Right renal cortex interstitium (tissue), 3 donors: ENCODE data around the gene B3GALNT2. TPM values are rescaled to one million over a fixed set of nuclear protein-coding genes. Genes with fewer than 3 reads are reported as not detected.
A peak's percentile ranks its signal among the peaks of the same experiment; 100 is the strongest.

Experiments
- DNase-seq, 3 donors: peaks; one replicate each; pipeline ENCODE4 v3.0.0-alpha.2; 2013; ENCODE audit warnings: low read depth in 3 of 3, low spot score in 2 of 3
- polyA plus RNA-seq, 3 donors: library from polyadenylated mRNA; unstranded; fragments of 120-200 nt; gene quantifications; one replicate each; pipeline ENCODE4 v1.2.1, GENCODE V29; 2013; ENCODE audit not compliant: insufficient read length in 3 of 3

Gene B3GALNT2
- polyA plus RNA-seq, 3 donors: 23.0 to 26.1 (median 24.1) TPM

- peak in 1 of 3 donors; percentile 33 for DNase-seq
Observed at GRCh38 chr1:235415008-235415904, 89.0 kb downstream of the B3GALNT2 start.

- no peak for DNase-seq
Observed at GRCh38 chr1:235411489-235412486, 92.5 kb downstream of the B3GALNT2 start.

- DNase-seq: no peak
Observed at GRCh38 chr1:235410467-235410866, 93.8 kb downstream of the B3GALNT2 start.

- DNase-seq: no peak
Observed at GRCh38 chr1:235409042-235409820, 95.0 kb downstream of the B3GALNT2 start.

DNA sequence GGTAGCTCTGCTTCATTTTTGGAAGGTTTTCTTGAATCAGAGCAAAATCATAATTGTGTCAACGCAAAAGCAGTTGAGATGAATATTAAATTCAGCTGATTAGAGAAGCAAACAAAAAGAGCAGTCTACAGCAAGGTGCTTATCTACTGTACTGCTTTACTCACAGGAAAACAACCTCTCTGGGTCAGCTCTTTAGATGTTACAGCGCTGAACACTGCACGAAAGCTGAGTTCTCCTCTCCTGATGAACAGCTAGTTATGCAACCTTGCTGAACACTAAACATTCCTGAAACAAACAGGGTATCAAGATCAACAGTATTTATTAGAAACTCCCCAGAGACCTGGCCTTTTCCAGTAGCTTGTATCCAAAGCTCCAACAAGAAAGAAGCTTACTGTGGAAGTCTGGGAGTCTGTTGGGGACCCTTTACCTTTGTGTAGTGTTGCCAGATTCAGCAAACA lies 95.7 kb downstream of the B3GALNT2 start:
- no peak for DNase-seq

DNA sequence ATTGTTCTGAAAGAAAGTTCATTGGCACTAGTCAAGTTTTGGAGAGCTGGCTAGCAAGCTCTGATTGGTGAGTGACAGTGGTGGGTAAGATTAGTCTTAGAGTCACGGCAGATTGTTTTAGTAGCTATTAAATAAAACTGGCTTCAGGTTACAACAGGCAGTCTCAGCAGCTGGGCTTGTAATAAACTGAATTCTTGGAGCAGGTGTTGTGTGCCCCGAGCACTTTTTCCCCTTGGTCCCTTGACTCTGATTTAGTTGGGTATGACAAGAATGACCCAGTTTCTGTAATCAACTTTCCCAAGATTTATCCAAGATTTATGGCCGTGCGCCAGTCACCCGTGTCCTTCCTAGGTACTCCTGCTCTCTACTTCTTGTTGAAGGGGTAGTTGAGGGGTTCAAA lies 96.8 kb downstream of the B3GALNT2 start:
- DNase-seq: no peak

DNA sequence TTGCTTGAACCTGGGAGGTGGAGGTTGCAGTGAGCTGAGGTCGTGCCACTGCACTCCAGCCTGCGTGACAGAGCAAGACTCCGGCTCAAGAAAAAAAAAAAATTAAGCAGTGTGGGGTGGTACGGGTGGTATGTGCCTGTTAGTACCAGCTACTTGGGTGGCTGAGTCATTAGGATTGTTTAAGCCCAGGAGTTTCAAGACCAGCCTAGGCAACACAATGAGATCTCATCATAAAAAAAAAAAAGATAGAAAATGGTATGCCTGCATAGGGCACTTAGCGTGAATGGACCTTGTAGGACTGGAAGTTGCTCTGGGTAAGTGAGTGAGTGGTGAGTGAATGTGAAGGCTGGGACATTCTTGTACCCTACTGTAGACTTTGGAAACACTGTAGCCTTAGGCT lies 100.1 kb downstream of the B3GALNT2 start:
- no peak for DNase-seq

- DNase-seq: no peak
Observed at GRCh38 chr1:235403593-235403992, 100.7 kb downstream of the B3GALNT2 start.

- DNase-seq: no peak
Observed at GRCh38 chr1:235402457-235403200, 101.6 kb downstream of the B3GALNT2 start.

GRCh38 chr1:235401251-235401650 lies 103.0 kb downstream of the B3GALNT2 start:
- DNase-seq: no peak

Other genes with a start within 250 kb of the B3GALNT2 start
- 10 to 100 TPM; 51.5 to 62.1 (median 55.0) TPM for gene ARID4B, start 176.3 kb downstream of the B3GALNT2 start, polyA plus RNA-seq
- 10 to 100 TPM; 52.7 to 62.8 (median 54.0) TPM for gene GGPS1, start 175.9 kb downstream of the B3GALNT2 start, polyA plus RNA-seq
- 10 to 100 TPM; 51.2 to 61.3 (median 54.1) TPM for gene TBCE, start 137.0 kb downstream of the B3GALNT2 start, polyA plus RNA-seq
- 1 to 10 TPM; 2.9 to 3.7 (median 3.4) TPM for gene GNG4, start 145.3 kb upstream of the B3GALNT2 start, polyA plus RNA-seq